HL-60 (cell line): ENCODE results near the gene TRAPPC12.

ENCODE experiments used
- POLR2AphosphoS5 ChIP-seq: IDR thresholded peaks from 2 replicates; pipeline ENCODE4 v1.6.1; 2012; ENCODE audit warnings: low read depth
- TF ChIP-seq, protein P1 (sequence below): IDR thresholded peaks from one replicate; pipeline ENCODE4 v1.5.1; 2011; ENCODE audit warnings: low read length, control low read depth, inconsistent platforms; ENCODE audit not compliant: insufficient read depth

DNA sequence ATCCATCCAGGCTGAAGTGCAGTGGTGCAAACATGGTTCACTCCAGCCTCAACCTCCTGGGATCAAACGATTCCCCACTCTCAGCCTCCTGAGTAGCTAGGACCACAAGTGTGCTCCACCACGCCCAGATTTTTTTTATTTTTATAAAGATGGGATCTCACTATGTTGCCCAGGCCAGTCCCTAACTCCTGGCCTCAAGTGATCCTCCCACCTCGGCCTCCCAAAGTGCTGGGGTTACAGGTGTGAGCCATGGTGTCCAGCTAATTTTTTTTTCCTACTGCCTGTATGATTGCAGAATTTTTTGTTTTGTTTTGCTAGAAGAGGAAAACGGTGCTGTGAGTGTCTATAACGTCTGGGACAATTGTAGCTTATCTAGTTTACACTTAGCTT, 101.5 kb downstream of the TRAPPC12 start:
- TF ChIP-seq, protein P1, sequence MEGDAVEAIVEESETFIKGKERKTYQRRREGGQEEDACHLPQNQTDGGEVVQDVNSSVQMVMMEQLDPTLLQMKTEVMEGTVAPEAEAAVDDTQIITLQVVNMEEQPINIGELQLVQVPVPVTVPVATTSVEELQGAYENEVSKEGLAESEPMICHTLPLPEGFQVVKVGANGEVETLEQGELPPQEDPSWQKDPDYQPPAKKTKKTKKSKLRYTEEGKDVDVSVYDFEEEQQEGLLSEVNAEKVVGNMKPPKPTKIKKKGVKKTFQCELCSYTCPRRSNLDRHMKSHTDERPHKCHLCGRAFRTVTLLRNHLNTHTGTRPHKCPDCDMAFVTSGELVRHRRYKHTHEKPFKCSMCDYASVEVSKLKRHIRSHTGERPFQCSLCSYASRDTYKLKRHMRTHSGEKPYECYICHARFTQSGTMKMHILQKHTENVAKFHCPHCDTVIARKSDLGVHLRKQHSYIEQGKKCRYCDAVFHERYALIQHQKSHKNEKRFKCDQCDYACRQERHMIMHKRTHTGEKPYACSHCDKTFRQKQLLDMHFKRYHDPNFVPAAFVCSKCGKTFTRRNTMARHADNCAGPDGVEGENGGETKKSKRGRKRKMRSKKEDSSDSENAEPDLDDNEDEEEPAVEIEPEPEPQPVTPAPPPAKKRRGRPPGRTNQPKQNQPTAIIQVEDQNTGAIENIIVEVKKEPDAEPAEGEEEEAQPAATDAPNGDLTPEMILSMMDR, result no peak
- no peak for TF ChIP-seq POLR2AphosphoS5
